ENCODE data around the gene ANKRD50.

ANKRD50 gene

DNA sequence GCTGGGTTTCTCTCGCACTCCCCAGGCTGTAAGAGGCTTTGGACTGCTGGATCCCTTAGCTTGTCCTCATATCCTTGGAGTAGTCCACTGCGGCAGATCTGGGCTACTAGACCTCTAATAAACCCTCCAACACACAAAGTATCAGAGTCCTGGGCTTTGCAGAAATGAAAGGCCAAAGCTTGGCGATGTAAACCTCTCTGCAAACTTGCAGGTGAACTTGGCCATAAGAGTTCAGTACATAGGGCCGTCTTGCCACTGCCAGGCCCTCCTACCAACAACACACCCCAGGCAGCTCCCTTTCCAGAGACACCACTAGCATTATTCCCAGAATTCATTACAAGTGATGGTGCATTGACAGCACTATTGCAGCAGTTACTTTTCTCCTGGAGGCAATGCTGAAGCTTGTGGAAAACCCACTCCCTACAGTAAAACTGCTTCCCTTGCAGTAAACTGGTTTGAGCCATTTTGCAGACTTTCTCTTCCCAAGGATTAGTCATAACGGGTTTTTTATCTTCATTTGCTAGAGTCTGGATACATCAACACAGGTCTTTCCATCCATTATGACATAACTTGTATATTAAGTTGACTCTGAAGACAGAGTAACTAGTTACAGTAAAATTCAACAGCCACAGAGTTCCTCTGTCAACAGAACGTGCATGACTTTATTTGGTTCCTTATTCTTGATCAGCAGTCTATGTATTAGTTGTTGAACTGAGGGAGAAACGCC lies 2.4 kb downstream of the ANKRD50 start:
- ATAC-seq = no peak

DNA sequence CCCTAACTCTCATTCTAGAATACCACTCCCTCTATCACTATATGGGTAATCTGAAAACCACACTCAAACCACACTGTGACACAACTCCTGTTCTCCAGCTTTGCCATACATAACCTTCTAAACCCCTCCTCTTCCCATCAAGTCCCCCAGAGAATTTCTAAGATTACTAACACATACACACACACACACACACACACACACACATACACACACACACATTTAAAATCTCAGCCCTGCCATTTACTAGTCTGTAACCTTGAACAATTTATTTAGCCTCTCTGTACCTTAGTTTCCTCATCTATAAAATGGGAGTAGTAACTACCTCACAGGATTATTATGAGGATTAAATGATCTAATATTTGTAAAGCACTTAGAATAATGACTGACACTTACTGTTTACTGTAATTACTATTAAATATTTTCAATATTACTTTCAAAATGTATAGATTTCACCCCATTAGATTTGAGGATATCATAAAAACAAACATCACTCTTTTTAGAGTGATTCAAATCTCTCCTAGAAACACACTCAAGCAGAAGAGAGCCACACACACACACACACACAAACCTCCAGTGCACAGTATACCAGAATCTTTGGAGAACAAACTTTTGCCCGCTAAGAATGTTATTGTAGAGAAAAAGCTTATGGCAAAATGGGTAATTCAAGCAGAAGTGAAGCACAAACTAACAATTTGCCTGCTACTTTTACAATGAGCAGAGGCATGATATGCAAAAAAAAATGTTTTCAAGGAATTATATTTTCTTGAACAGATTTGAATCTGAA lies 3.8 kb downstream of the ANKRD50 start:
- no peak for ATAC-seq

DNA sequence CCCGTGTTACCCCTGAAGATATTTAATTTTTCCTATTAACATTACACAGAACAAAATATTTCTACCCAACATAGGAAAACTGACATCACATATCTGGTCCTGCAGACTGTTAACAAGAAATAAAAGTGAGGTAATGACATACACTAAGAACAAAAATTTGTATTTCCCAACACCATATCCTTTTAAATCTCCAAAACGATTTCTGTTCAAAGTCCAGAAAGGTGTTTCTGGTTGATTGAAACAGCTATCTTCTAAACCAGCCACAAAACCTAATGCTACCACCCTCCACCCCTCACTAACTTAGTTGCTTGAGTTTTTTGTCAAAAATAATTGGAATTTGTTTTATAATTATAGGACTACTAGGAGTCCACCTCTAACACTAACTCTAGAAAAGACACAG lies 7.1 kb downstream of the ANKRD50 start:
- no peak for ATAC-seq

- no peak for ATAC-seq
Measured at GRCh38 chr4:124703154-124703553, 9.4 kb downstream of the ANKRD50 start.

DNA sequence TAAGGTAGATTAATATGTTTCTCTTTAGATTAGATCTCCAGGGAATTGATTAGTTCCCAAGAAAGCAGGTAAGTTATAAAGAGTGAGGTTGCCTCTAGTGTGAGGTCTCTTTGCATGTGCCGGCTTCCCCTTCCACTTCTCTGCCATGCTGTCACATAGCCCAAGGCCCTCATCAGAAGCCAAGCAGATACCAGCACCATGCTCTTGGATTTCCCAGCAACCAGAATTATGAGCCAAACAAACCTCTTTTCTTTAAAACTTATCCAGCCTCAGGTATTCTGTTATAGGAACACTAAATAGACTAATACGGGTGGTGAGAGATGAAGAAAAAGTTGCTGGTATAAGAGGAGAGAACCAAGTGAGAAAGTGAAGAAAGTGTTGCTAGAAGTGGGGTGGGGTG lies 15.1 kb downstream of the ANKRD50 start:
- no peak for ATAC-seq

DNA sequence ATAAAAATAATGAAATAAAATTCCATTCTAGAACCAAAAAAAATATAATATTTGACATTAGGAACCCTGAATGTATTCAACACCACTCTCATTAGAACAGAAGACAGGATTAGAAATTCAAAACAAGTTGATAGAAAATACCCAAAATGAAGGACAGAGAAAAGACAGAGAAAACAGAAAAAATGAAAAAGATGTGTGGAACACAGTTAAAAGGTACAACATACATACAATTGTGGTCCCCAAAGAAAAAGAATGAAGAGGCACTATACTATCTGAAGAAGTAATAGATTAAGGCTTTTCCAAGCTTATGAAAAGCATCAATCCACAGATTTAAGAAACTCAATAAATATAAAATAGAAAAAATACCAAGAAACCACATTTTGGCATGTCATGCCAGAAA lies 16.4 kb downstream of the ANKRD50 start:
- no peak for ATAC-seq

DNA sequence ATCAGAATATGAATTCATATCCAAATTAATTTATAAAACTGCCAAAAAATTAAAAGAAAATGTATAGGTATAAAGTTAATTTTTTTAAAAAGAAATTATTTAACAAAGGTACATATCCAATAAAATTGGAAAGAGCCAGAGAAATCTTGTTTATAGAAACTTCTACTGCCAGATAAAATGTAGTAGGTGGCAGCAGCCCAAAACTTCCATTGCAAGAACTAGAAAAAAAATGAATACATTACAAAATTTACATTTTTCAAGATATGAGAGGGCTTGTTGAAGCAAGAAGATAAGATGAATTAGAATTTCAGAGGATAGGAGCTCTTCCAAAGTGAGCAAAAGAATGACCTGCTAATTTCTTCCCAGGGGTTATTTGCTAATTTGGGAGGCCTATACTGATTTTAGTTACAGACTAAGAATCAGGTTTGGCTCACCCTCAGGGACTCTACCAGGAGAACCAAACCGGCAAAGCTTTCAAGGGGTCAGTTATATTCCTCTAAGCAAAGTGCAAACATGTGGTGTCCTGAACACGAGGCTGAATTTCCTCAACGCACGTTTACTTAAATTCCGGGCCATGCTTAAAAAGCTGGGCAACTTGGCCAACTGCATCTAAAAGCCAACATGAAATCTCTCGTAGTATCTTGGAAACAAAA lies 17.5 kb downstream of the ANKRD50 start:
- ATAC-seq = no peak

DNA sequence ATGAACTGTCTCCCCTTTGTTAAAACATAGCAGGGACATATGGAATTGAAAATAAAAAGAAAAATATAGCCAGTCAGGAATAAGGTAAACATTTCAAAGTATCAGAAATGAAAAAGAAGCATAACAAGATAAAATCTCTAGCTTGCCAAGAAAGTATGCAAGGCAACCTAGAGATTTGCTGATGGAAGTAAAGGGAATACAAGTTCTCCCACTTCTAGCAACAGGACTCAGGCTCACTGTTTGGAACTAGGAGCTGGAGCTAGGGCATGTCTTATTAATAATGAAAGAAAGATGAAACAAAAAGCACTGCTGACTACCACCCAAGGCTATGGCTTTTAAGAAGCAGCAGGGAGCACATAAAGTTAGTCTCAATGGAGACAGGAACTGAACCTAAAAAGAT lies 18.2 kb downstream of the ANKRD50 start:
- ATAC-seq = no peak

DNA sequence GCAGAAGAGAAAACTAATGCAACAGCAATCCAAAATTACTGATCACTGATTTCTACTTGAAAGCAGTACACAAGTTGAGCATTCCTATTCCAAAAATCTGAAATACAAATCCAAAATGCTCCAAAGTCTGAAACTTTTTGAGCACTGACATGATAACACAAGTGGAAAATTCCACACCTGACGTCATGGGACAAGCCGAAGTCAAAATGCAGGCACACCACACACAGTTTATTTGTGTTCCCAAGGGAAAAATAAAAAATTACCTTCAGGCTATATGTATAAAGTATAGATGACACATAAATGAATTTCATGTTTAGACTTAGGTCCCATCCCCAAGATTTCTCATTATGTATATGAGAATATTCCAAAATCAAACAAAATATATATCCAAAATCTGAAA lies 20.7 kb downstream of the ANKRD50 start:
- ATAC-seq = no peak

GRCh38 chr4:124686279-124686678 lies 26.3 kb downstream of the ANKRD50 start:
- no peak for ATAC-seq

- no peak for ATAC-seq
Measured at GRCh38 chr4:124685851-124686250, 26.7 kb downstream of the ANKRD50 start.

GRCh38 chr4:124684301-124684700 lies 28.2 kb downstream of the ANKRD50 start:
- no peak for ATAC-seq

- no peak for ATAC-seq
Measured at GRCh38 chr4:124682384-124682783, 30.1 kb downstream of the ANKRD50 start.

- ATAC-seq = no peak
Measured at GRCh38 chr4:124666496-124666895, 46.0 kb downstream of the ANKRD50 start.

DNA sequence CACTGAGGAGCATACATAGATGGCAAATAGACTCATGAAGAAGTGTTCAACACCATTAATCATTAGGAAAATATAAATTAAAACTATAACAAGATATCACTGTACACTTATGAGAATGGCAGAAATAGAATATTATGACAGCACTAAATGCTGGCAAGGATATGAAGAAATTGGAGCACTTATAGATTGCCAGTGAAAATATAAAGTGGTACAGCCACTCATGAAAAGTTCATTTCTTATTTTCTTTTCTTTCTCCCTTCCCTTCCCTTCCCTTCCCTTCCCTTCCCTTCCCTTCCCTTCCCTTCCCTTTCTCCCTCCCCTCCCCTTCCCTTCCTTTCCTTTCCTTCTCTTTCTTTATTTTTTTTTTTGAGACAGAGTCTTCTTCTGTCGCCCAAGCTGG lies 53.7 kb downstream of the ANKRD50 start:
- ATAC-seq = no peak

- ATAC-seq = no peak
Measured at GRCh38 chr4:124650614-124651013, 61.9 kb downstream of the ANKRD50 start.

DNA sequence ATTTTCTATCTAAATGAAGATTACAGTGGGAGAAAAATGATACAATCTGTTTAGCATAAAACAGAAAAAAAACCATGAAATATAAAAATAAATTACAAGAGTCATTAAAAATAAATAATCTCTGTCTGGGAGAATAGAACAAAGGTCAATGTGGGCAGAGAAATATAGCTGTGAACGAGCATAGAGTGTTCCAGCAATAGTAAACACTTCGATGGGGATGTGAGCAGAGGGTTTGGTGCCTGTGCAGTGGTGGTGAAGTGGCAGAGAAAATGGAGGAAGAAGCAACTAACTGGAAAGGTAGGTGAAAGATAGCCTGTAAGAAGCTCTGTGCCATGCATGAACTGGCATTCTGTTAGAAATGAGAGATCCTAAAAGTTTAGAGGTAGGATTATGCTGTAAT lies 64.9 kb downstream of the ANKRD50 start:
- ATAC-seq = no peak

DNA sequence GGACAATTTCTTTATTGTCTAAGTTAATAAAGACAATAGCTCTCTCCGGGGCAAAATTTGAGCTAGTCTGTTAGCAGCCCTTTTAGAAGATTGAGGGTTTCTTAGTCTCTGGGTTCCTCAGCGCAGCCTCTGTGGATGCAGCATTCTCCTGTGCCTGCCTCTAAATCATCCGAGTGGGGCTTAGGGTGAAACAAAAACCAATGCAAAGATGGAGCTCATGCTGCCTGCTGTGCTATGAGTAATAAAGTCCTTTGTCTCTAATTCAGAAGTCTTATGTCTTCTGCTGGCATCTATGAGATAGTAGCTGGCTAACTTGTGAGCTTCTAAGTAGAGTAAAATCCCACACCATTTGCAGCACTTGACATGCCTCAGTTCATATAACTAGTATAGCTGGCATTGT lies 67.9 kb downstream of the ANKRD50 start:
- ATAC-seq = no peak

- ATAC-seq = no peak
Measured at GRCh38 chr4:124642846-124643245, 69.7 kb downstream of the ANKRD50 start.

DNA sequence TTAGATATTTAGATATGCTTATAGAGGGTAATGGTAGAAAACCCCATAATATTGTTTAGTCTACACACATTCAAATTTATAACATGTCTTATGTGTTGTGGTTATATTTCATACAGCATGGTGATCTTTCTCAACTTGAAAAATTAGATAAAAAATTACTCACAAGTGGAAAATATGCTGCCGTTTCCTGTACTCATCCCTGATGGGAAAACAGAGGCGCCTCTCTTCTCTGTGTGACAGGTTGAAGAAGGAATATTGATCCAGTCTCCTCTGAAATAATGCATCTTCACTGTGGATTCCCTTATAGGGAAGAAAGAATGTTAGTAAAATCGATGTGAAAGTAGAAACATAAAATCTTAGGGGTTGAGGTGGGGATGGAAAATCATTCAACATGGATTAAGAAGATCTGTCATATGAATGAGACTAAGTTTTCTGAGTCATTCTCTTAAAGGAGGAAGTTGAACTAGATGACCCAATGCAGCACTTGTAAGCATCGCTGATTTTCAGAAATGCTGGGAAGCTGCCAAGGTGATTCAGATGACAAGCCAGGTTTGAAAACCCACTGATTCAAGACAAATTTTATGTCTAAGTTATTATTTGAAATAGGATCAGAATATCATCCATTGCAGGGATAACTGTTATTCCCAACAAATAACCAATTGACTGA lies 70.7 kb downstream of the ANKRD50 start:
- no peak for ATAC-seq

DNA sequence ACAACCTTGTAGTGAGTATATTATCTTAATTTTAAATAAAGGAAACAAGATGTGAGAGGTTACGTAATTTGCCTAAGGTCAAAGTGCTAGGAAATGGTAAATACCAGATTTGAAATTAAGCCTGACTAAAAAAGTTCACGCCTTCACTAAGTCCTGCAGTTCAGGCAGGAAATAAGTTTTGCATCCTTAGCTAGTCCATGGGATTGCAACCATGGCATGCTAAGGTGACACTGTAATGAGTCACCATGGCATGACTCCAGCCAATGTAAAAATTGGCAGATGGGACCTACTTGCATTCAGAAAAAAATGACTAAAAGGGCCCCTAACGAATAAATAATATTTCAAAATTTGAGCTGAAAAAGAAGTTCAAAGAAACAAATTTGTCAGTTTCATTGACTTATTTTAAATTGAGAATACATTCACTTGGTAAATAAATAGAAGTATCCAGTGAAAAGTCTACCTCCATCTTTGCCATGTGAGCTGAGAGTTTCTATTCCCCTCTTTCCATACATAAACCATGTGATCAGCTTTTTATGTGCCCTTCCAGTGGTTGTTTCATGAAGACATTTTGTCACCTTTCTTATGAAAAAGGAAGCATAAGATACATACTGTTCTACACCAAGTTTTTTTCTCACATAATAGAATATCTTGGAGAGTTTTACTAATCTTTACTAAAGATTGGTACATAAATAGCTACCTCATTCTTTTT lies 72.4 kb downstream of the ANKRD50 start:
- no peak for ATAC-seq

DNA sequence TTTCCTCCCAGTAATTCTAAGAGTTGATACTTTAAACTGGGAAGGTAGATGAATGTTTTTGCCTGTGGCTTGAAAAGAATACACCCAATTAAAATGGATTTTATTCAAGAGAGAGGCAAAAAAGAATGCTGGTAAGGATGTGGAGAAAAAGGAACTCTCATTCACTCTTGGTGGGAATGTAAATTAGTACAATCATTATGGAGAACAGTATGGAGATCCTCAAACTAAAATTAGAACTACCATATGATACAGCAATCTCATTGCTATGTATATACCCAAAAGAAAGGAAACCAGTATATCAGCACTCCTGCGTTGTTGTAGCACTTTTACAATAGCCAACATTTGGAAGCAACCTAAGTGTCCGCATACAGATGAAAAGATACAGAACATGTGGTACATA lies 75.2 kb downstream of the ANKRD50 start:
- no peak for ATAC-seq

DNA sequence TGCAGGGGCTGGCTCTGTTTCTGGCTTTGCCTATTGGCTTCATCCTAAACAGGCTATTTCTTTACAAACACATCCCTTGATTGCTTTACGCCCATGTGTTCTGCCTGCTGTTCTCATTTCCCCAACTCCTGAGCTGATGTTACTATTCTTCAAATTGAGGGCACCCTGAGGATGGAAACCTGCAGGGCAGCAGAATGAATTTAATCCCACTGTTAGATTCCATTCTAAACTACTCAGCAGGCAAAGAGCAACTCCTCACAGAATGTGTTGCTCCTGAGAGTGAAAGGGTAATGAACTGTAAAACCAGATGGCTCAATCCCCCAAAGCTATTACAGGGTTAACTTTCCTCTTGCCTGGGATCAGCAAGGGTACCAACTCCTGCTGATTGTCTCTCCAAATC lies 75.7 kb downstream of the ANKRD50 start:
- no peak for ATAC-seq

Data from activated CD4-positive, CD25-positive, alpha-beta regulatory T cell treated with anti-CD3 and anti-CD28 coated beads, Interleukin-2, amount 50 U/mL, for 24 hours (primary cell).